Mammary epithelial cell (primary cell): ENCODE results near the gene CMTM5.

Source experiments
- CTCF ChIP-seq, 2 donors: IDR thresholded peaks in 1 of 2; conservative IDR thresholded peaks in 1 of 2; 2 replicates each; pipeline ENCODE4 v1.5.1; 2011 to 2012; ENCODE audit warnings: inconsistent platforms in 2 of 2, low read length in 2 of 2, mild to moderate bottlenecking in 2 of 2, control low read depth in 1 of 2, low read depth in 1 of 2; ENCODE audit not compliant: insufficient read depth in 1 of 2; ENCODE audit errors: extremely low read depth in 1 of 2
- EZH2 ChIP-seq: IDR thresholded peaks from 2 replicates; pipeline ENCODE4 v1.6.1; 2012; ENCODE audit warnings: low read length, inconsistent platforms, borderline replicate concordance

GRCh38 chr14:23388996-23389395 lies 12.2 kb downstream of the CMTM5 start:
- no peak for TF ChIP-seq CTCF (conservative IDR thresholded peaks at IDR 0.05 in 1 of 2, IDR thresholded peaks at IDR 0.05 in 1 of 2; ENCODE audit: extremely low read depth in 1 of 2, insufficient read depth in 1 of 2, low read depth in 1 of 2, low read length in 2 of 2)
- TF ChIP-seq EZH2, result no peak
